HG03342 (cell line): ENCODE measurements around the gene MKLN1.
"Not testable (repeated sequence)": the region's sequence is repeated elsewhere in the genome, so short reads cannot be mapped to it uniquely, and the experiment has no call there.

Source experiments
- ATAC-seq: cut with Tn5 transposase; IDR thresholded peaks from one replicate; pipeline ENCODE4 v1.9.1; 2021; ENCODE audit warnings: mild to moderate bottlenecking, moderate library complexity; ENCODE audit not compliant: unreplicated experiment

MKLN1 gene

GRCh38 chr7:131327626-131328376 lies at the start of gene MKLN1:
TSS of gene MKLN1 (plus strand) at chr7:131327876. CDS start at chr7:131327900, 24 bp downstream.
- ATAC-seq: peak; percentile 87

DNA sequence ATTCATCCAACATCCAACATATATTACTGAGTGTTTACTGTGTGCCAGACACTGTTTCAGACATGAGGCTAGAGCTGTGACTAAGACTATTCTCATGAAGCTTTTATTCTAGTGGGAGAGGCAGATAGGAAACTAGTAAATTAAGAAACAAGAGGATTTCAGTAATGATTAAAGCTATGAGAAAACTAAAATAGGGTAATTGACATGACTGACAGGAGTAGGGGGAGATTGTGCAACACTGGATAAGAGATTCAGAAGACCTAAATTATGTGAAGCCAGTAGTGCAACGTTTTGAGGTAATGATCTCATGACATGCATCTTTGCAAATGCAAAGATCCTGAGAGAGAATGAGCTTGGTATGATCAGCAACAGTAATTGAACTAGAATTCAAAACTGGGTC lies 48.6 kb upstream of the MKLN1 start:
- no peak for ATAC-seq

DNA sequence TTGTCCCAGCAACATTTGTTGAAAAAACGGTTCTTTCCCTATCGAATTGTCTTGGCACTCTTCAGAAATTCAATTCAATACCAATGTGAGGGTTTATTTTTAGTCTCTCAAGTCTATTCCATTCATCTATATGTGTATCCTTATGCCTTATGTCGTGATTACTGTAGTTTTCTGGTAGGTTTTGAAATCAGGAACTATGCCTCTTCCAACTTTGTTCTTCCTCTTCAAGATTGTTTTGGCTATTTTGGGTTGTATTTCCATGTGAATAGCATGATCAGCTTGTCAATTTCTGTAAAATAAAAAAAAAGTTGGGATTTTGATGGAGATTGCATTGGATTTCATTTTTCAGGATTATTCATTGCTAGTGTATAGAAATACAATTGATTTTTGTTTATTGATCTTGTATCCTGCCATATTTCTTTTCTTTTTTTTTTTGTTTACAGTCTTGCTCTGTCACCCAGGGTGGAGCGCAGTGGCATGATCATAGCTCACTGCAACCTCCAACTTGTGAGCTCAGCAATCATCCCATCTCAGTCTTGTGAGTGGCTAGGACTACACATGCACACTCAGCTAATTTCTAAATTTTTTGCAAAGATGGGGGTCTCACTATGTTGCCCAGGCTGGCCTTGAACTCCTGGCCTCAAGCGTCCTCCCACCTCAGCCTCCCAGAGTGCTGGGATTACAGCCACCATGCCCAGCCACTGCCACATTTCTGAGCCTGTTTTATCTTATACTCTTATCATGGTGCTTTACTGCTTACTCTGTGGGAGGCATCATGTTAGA lies 46.2 kb upstream of the MKLN1 start:
- no peak for ATAC-seq

DNA sequence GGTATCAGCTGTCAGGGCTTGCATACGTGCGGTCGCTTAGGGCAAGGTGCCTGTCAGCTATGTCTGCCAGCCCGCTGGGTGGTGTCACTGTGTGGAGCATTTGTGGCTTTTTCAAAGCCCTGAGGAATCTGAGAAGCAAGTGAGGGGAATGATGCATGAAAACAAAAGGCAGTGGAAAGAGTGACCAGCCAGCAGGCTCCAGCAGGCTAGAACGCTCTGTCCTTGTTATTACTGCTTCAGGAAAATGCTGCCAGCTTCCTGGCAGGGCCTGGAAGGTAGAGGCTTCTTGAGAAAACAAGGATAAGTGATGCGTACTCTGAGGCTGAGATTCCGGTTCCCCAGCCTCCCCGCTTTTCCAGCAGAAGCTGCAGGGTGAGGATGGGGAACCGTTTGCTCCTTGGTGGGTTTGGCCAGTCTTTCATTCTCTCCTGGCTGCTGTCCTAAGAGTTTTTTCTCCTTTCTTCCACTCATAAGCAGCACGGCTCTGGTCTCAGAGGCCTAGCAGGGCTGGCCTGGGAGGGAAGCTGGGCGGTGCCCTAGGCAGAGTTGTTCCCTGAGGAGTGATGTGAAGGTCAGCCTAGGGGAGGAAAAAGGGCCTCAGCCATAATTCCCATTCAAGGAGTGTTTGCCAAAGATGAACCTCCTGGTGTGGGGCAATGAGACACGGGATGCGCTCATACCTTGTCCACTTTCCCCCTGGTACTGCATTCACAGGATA lies 42.8 kb upstream of the MKLN1 start:
- ATAC-seq: no peak

GRCh38 chr7:131285556-131285955 lies 42.1 kb upstream of the MKLN1 start:
- ATAC-seq: no peak

DNA sequence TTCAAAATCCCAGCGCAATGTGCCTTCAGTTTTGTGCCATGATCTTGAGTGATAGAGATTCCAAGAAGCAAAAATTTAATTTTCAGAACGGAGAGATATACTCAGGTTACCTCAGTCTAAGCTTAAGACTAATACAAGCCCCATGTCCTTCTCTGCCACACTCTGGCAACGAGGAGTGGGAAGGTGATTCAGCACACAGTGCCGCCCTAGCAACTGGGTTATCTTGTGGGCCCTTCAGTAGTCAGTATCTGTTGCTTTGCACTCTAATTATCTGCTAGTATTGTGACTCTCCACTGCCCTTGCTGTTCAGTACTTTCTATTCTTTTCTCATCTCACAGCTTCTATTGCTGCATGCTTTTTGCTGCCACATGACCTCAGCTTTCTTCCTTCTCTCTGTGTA lies 39.2 kb upstream of the MKLN1 start:
- no peak for ATAC-seq

DNA sequence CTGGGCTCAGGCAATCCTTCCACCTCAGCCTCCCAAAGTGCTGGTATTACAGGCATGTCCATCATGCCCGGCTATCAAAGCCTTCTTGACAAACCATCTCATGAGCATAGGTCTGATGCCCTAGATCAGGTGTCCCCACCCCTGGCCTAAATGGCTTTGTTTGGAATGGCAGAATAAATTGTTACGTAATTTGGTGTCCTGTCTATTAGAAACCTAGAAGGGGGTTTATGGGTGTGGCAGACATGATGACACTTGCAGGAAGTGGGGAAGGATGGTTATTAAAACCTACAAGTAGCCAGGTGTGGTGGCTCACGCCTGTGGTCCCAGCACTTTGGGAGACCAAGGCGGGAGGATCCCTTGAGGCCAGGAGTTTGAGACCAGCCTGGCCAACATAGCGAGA lies 38.6 kb upstream of the MKLN1 start:
- no peak for ATAC-seq

GRCh38 chr7:131292141-131292905 lies 35.4 kb upstream of the MKLN1 start:
- ATAC-seq: no peak

DNA sequence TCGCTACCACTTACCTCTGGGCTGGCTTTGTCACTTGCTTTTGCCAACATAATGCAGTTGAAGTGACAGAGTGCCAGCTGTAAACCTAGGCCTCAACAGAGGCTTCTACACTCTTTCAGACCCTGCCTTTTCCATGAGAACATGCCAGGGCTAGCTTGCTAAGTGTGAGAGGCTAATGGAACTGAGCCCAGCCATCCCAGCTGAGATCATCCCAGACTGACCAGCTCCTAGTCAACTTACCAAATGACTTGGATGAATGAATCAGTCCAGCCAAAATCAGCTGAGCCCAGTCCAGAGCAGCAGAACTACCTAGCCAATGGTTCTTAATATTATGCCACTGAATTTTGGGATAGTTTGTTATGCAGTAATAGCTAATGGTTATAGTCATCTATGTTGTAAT lies 34.7 kb upstream of the MKLN1 start:
- ATAC-seq: no peak

DNA sequence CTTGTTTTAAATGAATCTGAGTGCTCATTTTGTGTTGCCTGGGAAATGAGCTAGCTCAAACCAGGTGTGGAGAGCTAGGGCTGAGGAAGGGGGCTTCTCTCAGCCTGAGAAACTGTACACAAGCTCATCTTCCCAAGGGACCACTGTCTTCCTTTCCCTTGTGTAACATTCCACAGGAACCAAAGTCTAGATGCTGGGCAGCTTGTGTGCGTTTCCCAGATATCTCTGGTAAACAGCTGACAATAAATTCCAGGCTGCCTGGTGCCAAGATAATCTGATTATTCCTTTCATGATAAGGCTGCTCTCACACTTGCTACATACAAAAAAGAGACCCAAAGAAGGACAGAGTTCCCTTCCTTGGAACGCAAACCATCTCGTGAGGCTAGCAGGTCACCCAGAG lies 33.1 kb upstream of the MKLN1 start:
- no peak for ATAC-seq

- ATAC-seq: no peak
Measured at GRCh38 chr7:131298608-131298992, 29.1 kb upstream of the MKLN1 start.

DNA sequence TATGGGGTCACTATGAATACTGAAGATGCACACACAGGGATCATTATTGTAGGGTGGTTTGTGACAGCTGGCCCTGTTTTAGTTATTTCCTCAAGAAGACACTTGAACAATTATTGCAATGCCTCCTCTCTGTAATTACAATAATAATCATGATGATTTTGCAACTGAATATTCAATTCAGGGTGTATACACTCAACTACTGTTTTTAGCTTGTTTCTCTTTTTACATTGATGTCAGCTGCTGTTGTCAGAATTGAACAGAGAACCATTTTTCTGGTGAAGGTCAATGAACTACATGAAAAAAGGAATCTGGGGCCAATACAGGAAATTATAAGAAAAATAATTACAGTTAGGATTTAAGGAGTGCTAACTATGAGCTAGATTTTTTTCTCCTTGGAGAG lies 28.6 kb upstream of the MKLN1 start:
- no peak for ATAC-seq

GRCh38 chr7:131300078-131300477 lies 27.6 kb upstream of the MKLN1 start:
- no peak for ATAC-seq

- no peak for ATAC-seq
Measured at GRCh38 chr7:131300572-131301466, 26.9 kb upstream of the MKLN1 start.

- ATAC-seq: no peak
Measured at GRCh38 chr7:131302446-131302845, 25.2 kb upstream of the MKLN1 start.

DNA sequence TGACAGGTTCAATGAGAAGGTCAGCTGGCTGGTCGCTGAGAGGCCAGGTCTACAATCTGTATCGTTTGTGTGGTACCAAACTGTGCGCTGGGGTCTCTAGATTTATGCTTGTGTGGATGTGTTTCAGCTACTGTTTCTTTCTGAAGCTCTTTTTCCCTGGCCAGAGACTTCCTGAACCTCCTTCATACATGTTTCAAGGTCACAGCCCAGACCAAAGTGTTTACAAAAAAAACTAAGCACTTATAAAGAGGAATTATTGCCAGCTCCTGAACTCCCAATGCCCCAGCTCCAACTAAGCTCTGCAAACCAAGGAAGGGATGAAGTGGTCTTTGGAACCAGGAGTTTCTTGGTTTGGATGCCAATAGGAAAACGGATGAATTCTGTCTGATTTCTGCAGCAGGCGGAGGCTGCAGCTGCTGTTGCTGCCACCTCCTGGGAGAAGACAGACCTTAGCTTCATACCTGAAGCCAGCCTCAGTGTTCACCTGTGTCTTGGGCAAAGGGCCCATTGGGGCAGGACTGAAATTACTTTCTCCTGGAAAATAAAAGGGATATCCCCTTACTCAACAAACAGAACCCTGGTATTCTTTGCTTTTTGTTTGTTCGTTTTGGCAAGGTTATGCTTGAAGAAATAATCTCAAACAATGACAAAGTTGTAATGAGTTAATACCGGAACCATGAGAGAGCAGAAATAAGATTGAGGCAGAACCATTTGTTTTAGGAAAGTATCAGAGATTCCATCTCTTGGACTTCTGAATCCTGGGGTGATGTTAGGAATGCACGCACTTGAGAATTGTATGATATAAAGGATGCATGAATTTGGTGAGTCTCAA lies 24.6 kb upstream of the MKLN1 start:
- ATAC-seq: no peak

- ATAC-seq: no peak
Measured at GRCh38 chr7:131305152-131305551, 22.5 kb upstream of the MKLN1 start.

- not testable (repeated sequence) for ATAC-seq
Measured at GRCh38 chr7:131306041-131306440, 21.6 kb upstream of the MKLN1 start.

GRCh38 chr7:131306777-131307176 lies 20.9 kb upstream of the MKLN1 start:
- ATAC-seq: no peak
